Osteocyte (in vitro differentiated cells): Measurements from ENCODE around the gene SPATC1L. TPM values are rescaled to one million over a fixed set of nuclear protein-coding genes. Genes with fewer than 3 reads are reported as not detected.

Experiments
- DNase-seq: peaks from one replicate; pipeline ENCODE4 v3.0.0; 2021; ENCODE audit warnings: mixed read lengths; ENCODE audit not compliant: unreplicated experiment; ENCODE audit errors: extremely low spot score
- H3K27ac Mint-ChIP-seq: one replicate; pipeline ENCODE4 v1.8.0; 2021; ENCODE audit warnings: mild to moderate bottlenecking, mixed read lengths; ENCODE audit not compliant: unreplicated experiment
- H3K27me3 Mint-ChIP-seq: one replicate; pipeline ENCODE4 v1.8.0; 2021; ENCODE audit warnings: mixed read lengths; ENCODE audit not compliant: unreplicated experiment
- H3K36me3 Mint-ChIP-seq: one replicate; pipeline ENCODE4 v1.8.0; 2021; ENCODE audit warnings: mixed read lengths; ENCODE audit not compliant: unreplicated experiment
- H3K4me1 Mint-ChIP-seq: one replicate; pipeline ENCODE4 v1.8.0; 2021; ENCODE audit warnings: mixed read lengths; ENCODE audit not compliant: unreplicated experiment
- H3K4me3 Mint-ChIP-seq: one replicate; pipeline ENCODE4 v1.8.0; 2021; ENCODE audit warnings: mild to moderate bottlenecking, moderate library complexity, mixed read lengths; ENCODE audit not compliant: unreplicated experiment
- H3K9me3 Mint-ChIP-seq: one replicate; pipeline ENCODE4 v1.8.0; 2021; ENCODE audit warnings: mixed read lengths; ENCODE audit not compliant: unreplicated experiment
- total RNA-seq: library from RNA; stranded (reverse); gene quantifications from 2 replicates; pipeline ENCODE4 v1.2.1, GENCODE V29; 2021
- TF ChIP-seq, protein P1 (sequence below): fragments of 200-600 bp; sonication (generic); IDR thresholded peaks from 2 replicates; pipeline ENCODE4 v1.5.0; 2021; ENCODE audit warnings: antibody characterized with exemption, mild to moderate bottlenecking, moderate library complexity

Gene SPATC1L
- total RNA-seq, 1 donor from 2014 or later: 18.9 TPM

DNA sequence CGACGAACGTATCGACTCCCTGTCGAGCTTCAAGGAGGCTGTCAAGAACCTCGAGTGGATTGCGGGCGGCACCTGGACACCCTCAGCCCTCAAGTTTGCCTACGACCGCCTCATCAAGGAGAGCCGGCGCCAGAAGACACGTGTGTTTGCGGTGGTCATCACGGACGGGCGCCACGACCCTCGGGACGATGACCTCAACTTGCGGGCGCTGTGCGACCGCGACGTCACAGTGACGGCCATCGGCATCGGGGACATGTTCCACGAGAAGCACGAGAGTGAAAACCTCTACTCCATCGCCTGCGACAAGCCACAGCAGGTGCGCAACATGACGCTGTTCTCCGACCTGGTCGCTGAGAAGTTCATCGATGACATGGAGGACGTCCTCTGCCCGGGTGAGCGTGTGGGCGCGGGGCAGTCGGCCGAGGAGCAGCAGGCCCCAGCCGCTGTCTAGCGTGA, 58.4 kb downstream of the SPATC1L start:
- no peaks in the 10 kb centered on the region for H3K4me1 Mint-ChIP-seq
- peak; percentile 81 for DNase-seq
- no peak overlapping the region for H3K27ac Mint-ChIP-seq
- H3K9me3 Mint-ChIP-seq: no peaks in the 10 kb centered on the region
- H3K27me3 Mint-ChIP-seq: no peaks in the 10 kb centered on the region
- TF ChIP-seq, protein P1, sequence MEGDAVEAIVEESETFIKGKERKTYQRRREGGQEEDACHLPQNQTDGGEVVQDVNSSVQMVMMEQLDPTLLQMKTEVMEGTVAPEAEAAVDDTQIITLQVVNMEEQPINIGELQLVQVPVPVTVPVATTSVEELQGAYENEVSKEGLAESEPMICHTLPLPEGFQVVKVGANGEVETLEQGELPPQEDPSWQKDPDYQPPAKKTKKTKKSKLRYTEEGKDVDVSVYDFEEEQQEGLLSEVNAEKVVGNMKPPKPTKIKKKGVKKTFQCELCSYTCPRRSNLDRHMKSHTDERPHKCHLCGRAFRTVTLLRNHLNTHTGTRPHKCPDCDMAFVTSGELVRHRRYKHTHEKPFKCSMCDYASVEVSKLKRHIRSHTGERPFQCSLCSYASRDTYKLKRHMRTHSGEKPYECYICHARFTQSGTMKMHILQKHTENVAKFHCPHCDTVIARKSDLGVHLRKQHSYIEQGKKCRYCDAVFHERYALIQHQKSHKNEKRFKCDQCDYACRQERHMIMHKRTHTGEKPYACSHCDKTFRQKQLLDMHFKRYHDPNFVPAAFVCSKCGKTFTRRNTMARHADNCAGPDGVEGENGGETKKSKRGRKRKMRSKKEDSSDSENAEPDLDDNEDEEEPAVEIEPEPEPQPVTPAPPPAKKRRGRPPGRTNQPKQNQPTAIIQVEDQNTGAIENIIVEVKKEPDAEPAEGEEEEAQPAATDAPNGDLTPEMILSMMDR: no peak
- H3K36me3 Mint-ChIP-seq: peaks cover 23% of the 10 kb centered on the region
- no peak overlapping the region for H3K4me3 Mint-ChIP-seq

DNA sequence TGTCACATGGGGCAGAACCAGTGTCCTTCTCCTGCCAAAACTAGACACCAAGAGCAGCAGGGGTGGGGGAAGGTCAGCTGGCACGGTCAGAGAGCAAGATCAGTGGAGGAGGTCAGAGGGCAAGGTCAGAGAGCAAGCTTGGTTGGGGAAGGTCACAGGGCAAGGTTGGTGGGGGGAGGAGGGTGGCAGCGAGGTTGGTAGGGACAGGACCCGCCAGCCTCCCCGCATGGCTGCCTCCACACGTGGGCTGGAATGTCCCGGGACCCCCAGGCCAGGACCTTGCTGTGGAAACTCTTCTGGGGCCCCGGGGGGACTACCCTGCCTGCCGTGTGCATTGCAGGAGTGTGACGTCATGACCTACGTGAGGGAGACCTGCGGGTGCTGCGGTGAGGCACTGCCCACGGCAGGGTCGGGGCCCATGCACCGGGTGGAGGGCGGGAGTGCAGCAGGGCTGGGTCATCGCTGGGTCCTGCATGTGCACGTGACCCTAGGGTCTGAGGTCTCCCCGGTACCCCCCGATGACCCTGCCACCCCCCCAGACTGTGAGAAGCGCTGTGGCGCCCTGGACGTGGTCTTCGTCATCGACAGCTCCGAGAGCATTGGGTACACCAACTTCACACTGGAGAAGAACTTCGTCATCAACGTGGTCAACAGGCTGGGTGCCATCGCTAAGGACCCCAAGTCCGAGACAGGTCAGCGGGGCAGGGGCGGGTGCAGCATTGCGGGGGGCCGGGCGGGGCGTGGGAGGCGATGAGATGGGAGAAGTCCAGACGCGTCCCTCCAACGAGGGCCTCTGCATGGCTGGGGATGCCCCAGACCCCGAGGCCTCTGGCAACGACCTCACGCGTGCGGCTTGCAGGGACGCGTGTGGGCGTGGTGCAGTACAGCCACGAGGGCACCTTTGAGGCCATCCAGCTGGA, 59.1 kb downstream of the SPATC1L start:
- H3K4me1 Mint-ChIP-seq: no peaks in the 10 kb centered on the region
- no peaks in the 10 kb centered on the region for H3K9me3 Mint-ChIP-seq
- DNase-seq: peak; percentile 83
- no peak overlapping the region for H3K27ac Mint-ChIP-seq
- no peaks in the 10 kb centered on the region for H3K27me3 Mint-ChIP-seq
- TF ChIP-seq, protein P1: no peak
- H3K36me3 Mint-ChIP-seq: peaks cover 23% of the 10 kb centered on the region
- H3K4me3 Mint-ChIP-seq: no peak overlapping the region

DNA sequence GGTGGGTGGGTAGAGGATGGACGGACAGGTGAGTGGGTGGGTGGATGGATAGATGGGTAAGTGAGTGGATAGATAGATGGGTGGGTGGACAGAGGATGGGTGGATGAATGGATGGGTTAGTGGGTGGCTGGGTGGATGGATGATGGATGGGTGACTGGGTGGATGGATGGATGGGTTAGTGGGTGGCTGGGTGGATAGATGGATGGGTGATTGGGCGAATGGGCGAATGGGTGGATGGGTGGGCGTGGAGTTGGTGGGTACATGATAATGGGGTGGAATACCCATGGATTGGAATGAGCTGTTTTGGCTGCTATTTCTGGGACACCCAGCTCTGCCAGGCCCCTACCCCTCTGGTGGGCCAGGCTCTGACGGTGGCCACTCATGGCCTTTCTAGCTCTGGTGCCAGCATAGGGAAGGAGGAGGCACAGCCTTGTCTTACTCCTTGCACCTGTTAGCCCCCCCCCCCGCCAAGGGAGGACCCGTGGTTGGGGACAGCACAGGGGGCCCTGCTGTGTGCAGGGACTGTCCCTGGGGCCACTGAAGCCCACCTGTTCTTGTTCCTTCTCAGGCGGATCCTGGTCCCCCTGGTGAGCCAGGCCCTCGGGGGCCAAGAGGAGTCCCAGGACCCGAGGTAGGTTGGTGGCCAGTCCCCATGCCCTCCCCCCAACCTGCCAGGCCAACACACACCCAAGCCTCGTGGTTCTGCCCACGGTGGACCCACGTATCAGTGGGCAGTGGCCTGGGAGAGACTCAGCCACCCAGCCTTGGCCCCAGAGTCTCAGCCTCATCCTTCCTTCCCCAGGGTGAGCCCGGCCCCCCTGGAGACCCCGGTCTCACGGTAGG, 60.0 kb downstream of the SPATC1L start:
- H3K9me3 Mint-ChIP-seq: no peaks in the 10 kb centered on the region
- DNase-seq: peak; percentile 82

DNA sequence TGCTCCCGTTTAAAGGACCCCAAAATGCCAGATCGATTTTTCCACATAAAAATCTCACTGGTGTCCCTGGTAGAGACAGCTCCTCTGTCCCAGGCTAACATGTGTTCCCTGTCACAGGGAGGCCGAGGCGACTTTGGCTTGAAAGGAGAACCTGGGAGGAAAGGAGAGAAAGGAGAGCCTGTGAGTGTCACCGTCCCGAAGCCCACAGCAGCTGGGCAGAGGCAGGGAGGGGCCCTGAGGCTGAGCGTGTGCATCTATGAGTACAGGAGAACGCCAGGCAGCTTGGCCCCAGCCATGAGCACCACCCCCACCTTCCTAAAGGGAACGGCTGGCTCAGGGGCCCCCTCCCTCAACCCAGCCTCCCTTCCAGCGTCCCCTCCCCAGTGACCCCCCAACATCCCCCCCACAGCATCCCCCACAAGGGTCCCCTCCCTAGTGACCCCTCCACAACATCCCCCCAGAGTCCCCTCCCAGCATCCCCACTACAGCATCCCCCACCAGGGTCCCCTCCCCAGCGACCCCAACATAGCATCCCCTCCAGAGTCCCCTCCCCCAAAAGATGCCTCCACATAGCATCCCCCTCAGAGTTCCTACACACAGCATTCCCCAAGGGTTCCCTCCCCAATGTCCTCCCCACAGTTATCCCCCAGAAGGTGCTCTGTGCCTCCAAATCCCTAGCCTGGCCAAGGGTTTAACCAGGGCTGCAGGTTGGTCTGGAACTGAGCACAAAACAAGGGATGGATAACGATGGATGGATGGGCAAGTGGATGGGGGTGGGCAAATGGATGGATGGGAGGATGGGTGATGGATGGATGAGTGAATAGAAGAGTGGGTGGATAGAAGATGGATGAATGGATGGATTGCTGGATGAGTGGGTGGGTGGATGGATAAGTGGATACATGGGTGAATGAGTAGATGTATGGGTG, 61.2 kb downstream of the SPATC1L start:
- Mint-ChIP-seq H3K9me3 (no peaks in the 10 kb centered on the region), H3K4me1 (no peaks in the 10 kb centered on the region), H3K36me3 (peaks cover 21% of the 10 kb centered on the region), H3K27me3 (no peaks in the 10 kb centered on the region), H3K4me3 (no peak overlapping the region), H3K27ac (no peak overlapping the region)
- TF ChIP-seq, protein P1: no peak
- peak; percentile 54 for DNase-seq

More for the DNA sequence above, 60.0 kb downstream of the SPATC1L start:
- Mint-ChIP-seq H3K36me3 (peaks cover 25% of the 10 kb centered on the region), H3K27me3 (no peaks in the 10 kb centered on the region), H3K4me3 (no peak overlapping the region), H3K4me1 (no peaks in the 10 kb centered on the region), H3K27ac (no peak overlapping the region)
- TF ChIP-seq, protein P1: no peak
